Activated effector memory CD4-positive, alpha-beta T cell treated with anti-CD3 and anti-CD28 coated beads, Interleukin-2, amount 50 U/mL, for 16 hours (primary cell): ENCODE measurements around the gene SUPT3H.

Experiments
- DNase-seq: peaks from one replicate; pipeline ENCODE4 v3.0.0-alpha.2; 2020

SUPT3H gene

GRCh38 chr6:45387236-45387635 is 9.5 kb upstream of the SUPT3H start:
- DNase-seq, result no peak

- DNase-seq, result no peak
Measured at GRCh38 chr6:45386501-45386900, 8.8 kb upstream of the SUPT3H start.

GRCh38 chr6:45382391-45382790 is 4.7 kb upstream of the SUPT3H start:
- no peak for DNase-seq

GRCh38 chr6:45378334-45378926 is 696 bp upstream of the SUPT3H start:
- peak; percentile 75 for DNase-seq

GRCh38 chr6:45377043-45377553 is 636 bp downstream of the SUPT3H start:
- DNase-seq, result no peak

- no peak for DNase-seq
Measured at GRCh38 chr6:45376310-45377042, 1.3 kb downstream of the SUPT3H start.

- DNase-seq, result no peak
Measured at GRCh38 chr6:45375449-45375848, 2.3 kb downstream of the SUPT3H start.

GRCh38 chr6:45371924-45372573 is 5.7 kb downstream of the SUPT3H start:
- DNase-seq, result no peak

GRCh38 chr6:45369870-45370269 is 7.9 kb downstream of the SUPT3H start:
- DNase-seq, result no peak

GRCh38 chr6:45367999-45368398 is 9.7 kb downstream of the SUPT3H start:
- DNase-seq, result no peak

GRCh38 chr6:45366534-45366933 is 11.2 kb downstream of the SUPT3H start:
- no peak for DNase-seq

GRCh38 chr6:45365036-45365435 is 12.7 kb downstream of the SUPT3H start:
- DNase-seq, result no peak

GRCh38 chr6:45364466-45364865 is 13.3 kb downstream of the SUPT3H start:
- DNase-seq, result no peak

- no peak for DNase-seq
Measured at GRCh38 chr6:45353654-45354053, 24.1 kb downstream of the SUPT3H start.

- no peak for DNase-seq
Measured at GRCh38 chr6:45351667-45352066, 26.1 kb downstream of the SUPT3H start.

GRCh38 chr6:45351076-45351475 is 26.7 kb downstream of the SUPT3H start:
- no peak for DNase-seq

GRCh38 chr6:45350186-45350710 is 27.5 kb downstream of the SUPT3H start:
- no peak for DNase-seq

- no peak for DNase-seq
Measured at GRCh38 chr6:45344900-45345299, 32.8 kb downstream of the SUPT3H start.

- no peak for DNase-seq
Measured at GRCh38 chr6:45328523-45328922, 49.2 kb downstream of the SUPT3H start.

GRCh38 chr6:45327956-45328522 is 49.7 kb downstream of the SUPT3H start, which contains the start of gene RUNX2:
Gene RUNX2, plus strand, starts transcription at chr6:45328330. Its CDS starts 397 bp downstream, at chr6:45328727.
- DNase-seq, result no peak

- no peak for DNase-seq
Measured at GRCh38 chr6:45326698-45327417, 50.9 kb downstream of the SUPT3H start.

- DNase-seq, result no peak
Measured at GRCh38 chr6:45323656-45324224, 54.0 kb downstream of the SUPT3H start.
